OCI-LY3 (cell line): ENCODE results near the gene FAHD1.

Experiments used
- EZH2phosphoT487 ChIP-seq: fragments of 200-600 bp; shearing (Covaris generic); IDR thresholded peaks from 2 replicates; pipeline ENCODE4 v1.6.1; 2018; ENCODE audit warnings: antibody characterized with exemption, mixed run types, low read depth
- TF ChIP-seq, protein P1 (sequence below): fragments of 200-600, 300-600 bp; sonication (generic); IDR thresholded peaks from 2 replicates; pipeline ENCODE4 v1.5.1; 2014; ENCODE audit warnings: antibody characterized with exemption, low read length, low read depth

DNA sequence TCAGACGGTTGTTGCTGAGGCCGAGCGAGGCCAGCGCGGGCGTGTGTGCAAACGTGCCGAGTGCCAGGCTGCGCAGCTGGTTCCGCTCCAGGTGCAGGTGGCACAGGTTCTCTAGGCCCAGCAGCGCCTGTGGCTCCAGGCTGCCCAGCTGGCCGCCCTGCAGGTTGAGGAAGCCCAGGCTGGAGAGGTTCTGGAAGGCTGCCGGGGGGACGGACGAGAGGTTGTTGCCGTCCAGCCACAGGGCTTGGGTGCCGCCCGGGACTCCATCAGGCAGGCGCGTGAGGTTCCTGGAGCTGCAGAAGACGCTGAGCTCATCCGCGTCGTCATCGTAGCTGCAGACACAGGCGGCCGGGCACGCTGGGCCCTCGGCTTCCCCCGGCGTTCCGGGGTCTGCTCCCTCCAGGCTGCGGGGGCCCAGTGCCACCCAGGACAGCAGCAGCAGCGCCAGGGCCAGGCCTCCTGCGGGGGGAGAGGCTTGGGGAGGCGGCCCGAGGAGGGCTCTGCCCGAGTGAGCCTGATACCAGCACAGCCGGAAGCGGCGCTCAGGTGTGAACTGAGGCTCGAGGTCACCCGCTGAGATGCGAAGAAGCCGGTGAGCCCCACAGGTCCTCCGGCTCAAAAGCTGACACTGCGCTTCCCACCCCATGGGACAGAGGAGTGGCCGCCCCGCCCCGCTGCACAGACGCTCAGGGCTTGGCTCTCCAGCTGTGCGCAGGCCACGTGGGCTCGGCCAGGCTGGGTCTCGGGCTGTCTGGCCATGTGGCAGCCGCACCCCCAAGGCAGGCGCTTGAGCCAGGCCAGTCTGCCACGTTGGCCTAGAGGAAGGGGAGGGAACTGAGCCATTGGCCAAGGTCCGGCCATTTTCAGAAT, 34.8 kb upstream of the FAHD1 start:
- TF ChIP-seq, protein P1, sequence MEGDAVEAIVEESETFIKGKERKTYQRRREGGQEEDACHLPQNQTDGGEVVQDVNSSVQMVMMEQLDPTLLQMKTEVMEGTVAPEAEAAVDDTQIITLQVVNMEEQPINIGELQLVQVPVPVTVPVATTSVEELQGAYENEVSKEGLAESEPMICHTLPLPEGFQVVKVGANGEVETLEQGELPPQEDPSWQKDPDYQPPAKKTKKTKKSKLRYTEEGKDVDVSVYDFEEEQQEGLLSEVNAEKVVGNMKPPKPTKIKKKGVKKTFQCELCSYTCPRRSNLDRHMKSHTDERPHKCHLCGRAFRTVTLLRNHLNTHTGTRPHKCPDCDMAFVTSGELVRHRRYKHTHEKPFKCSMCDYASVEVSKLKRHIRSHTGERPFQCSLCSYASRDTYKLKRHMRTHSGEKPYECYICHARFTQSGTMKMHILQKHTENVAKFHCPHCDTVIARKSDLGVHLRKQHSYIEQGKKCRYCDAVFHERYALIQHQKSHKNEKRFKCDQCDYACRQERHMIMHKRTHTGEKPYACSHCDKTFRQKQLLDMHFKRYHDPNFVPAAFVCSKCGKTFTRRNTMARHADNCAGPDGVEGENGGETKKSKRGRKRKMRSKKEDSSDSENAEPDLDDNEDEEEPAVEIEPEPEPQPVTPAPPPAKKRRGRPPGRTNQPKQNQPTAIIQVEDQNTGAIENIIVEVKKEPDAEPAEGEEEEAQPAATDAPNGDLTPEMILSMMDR = no peak
- no peak for TF ChIP-seq EZH2phosphoT487
